SK-N-SH (cell line): Measurements from ENCODE around the gene AHRR. TPM values are rescaled to one million over a fixed set of nuclear protein-coding genes. Genes with fewer than 3 reads are reported as not detected.
A peak's percentile ranks its signal among the peaks of the same experiment; 100 is the strongest.

Source experiments
- CTCF ChIA-PET: fragments of 300-600, 350-600 bp; formaldehyde crosslinking; extraction: SDS; loops from one replicate; lab custom pipeline; 2021; lab: Yijun Ruan, JAX
- POLR2A ChIA-PET: fragments of 350-600 bp; sonication (Branson Sonifier 250); formaldehyde crosslinking; extraction: SDS; loops from one replicate; lab custom pipeline; 2020; ENCODE audit warnings: antibody characterized with exemption, inconsistent platforms; lab: Yijun Ruan, JAX
- DNase-seq: peaks from one replicate; pipeline ENCODE4 v3.0.0; 2012
- H2AFZ ChIP-seq: fragments of 200-600 bp; sonication (generic); 2 replicates; pipeline ENCODE4 v1.8.1; 2016; ENCODE audit warnings: antibody characterized with exemption, mild to moderate bottlenecking, low read depth
- H3F3A ChIP-seq: fragments of 200-600 bp; sonication (generic); replicated peaks from 2 replicates; pipeline ENCODE3; 2016; ENCODE audit warnings: antibody characterized with exemption, mild to moderate bottlenecking; ENCODE audit not compliant: insufficient read depth
- H3K27ac ChIP-seq, 2 experiments: fragments of 200-500 bp in 1 of 2; fragments of 200-600 bp in 1 of 2; sonication (Bioruptor generic) in 1 of 2; sonication (generic), shearing (Covaris generic) in 1 of 2; 2 replicates each; pipeline versions ENCODE4 v1.5.1 to v1.6.1; 2014 to 2016; ENCODE audit warnings: low read depth in 2 of 2, inconsistent platforms in 1 of 2, low read length in 1 of 2, mild to moderate bottlenecking in 1 of 2, mixed read lengths in 1 of 2
- H3K27me3 ChIP-seq: fragments of 200-600 bp; sonication (generic), shearing (Covaris generic); 2 replicates; pipeline ENCODE4 v1.6.1; 2016; ENCODE audit warnings: mixed run types; ENCODE audit not compliant: insufficient read depth
- H3K36me3 ChIP-seq, 2 experiments: fragments of 200-500 bp in 1 of 2; fragments of 200-600 bp in 1 of 2; sonication (Bioruptor generic) in 1 of 2; sonication (generic) in 1 of 2; replicated peaks in 1 of 2; 2 replicates each; pipeline versions ENCODE3 to v1.5.1; 2014 to 2016; ENCODE audit warnings: low read length in 1 of 2, mild to moderate bottlenecking in 1 of 2; ENCODE audit not compliant: insufficient read depth in 2 of 2, control insufficient read depth in 1 of 2
- H3K4me1 ChIP-seq, 2 experiments: fragments of 200-500 bp in 1 of 2; fragments of 200-600 bp in 1 of 2; sonication (Bioruptor generic) in 1 of 2; sonication (generic), shearing (Covaris generic) in 1 of 2; 2 replicates each; pipeline versions ENCODE4 v1.5.1 to v1.6.1; 2014 to 2016; ENCODE audit warnings: low read depth in 1 of 2, low read length in 1 of 2, mixed run types in 1 of 2; ENCODE audit not compliant: insufficient read depth in 2 of 2, control insufficient read depth in 1 of 2
- H3K4me2 ChIP-seq: fragments of 200-600 bp; sonication (generic), shearing (Covaris generic); 2 replicates; pipeline ENCODE4 v1.6.1; 2017; ENCODE audit warnings: mixed run types
- H3K4me3 ChIP-seq, 2 experiments: fragments of 200-500 bp in 1 of 2; fragments of 200-600 bp in 1 of 2; sonication (Bioruptor generic) in 1 of 2; sonication (generic), shearing (Covaris generic) in 1 of 2; 2 replicates each; pipeline versions ENCODE4 v1.5.1 to v1.8.1; 2014 to 2016; ENCODE audit warnings: low read depth in 2 of 2, inconsistent platforms in 1 of 2, low read length in 1 of 2, mild to moderate bottlenecking in 1 of 2, mixed read lengths in 1 of 2, moderate library complexity in 1 of 2
- H3K79me2 ChIP-seq: fragments of 200-600 bp; sonication (generic); 2 replicates; pipeline ENCODE4 v1.8.1; 2017; ENCODE audit warnings: mild to moderate bottlenecking; ENCODE audit not compliant: insufficient read depth
- H3K9ac ChIP-seq: fragments of 200-600 bp; sonication (generic); 2 replicates; pipeline ENCODE4 v1.6.1; 2017; ENCODE audit warnings: mixed run types
- H3K9me2 ChIP-seq: fragments of 200-600 bp; sonication (generic); 2 replicates; pipeline ENCODE4 v1.6.1; 2017; ENCODE audit warnings: mixed run types
- H3K9me3 ChIP-seq: fragments of 200-600 bp; sonication (generic); 2 replicates; pipeline ENCODE4 v1.6.1; 2017; ENCODE audit warnings: mixed run types, mild to moderate bottlenecking, moderate library complexity
- H4K20me1 ChIP-seq: fragments of 200-600 bp; sonication (generic); 2 replicates; pipeline ENCODE4 v1.6.1; 2017; ENCODE audit warnings: mild to moderate bottlenecking, mixed run types; ENCODE audit not compliant: insufficient read depth
- CHD2 ChIP-seq: fragments of 150-350 bp; IDR thresholded peaks from 2 replicates; pipeline ENCODE4 v1.6.1; 2018; ENCODE audit warnings: low read length; ENCODE audit not compliant: partially characterized antibody
- EP300 ChIP-seq, 2 experiments: IDR thresholded peaks; 2 replicates each; pipeline versions ENCODE4 v1.4.0 to v1.6.1; 2012; ENCODE audit warnings: borderline replicate concordance in 1 of 2, low read depth in 1 of 2, low read length in 1 of 2
- FOSL2 ChIP-seq: IDR thresholded peaks from 2 replicates; pipeline ENCODE4 v1.4.0; 2012; ENCODE audit warnings: low read depth, mild to moderate bottlenecking, moderate library complexity, borderline replicate concordance
- FOXJ3 ChIP-seq: sonication (generic); formaldehyde crosslinking; IDR thresholded peaks from 2 replicates; pipeline ENCODE4 v1.5.1; 2020; ENCODE audit warnings: mild to moderate bottlenecking, missing genetic modification reagents
- FOXM1 ChIP-seq: IDR thresholded peaks from 2 replicates; pipeline ENCODE4 v1.4.0; 2012; ENCODE audit warnings: low read depth, mild to moderate bottlenecking
- GABPA ChIP-seq: IDR thresholded peaks from 2 replicates; pipeline ENCODE4 v1.4.0; 2012; ENCODE audit warnings: low read depth, mild to moderate bottlenecking
- IRF3 ChIP-seq: fragments of 150-350 bp; IDR thresholded peaks from 2 replicates; pipeline ENCODE4 v1.6.1; 2016; ENCODE audit warnings: mild to moderate bottlenecking, low read depth, low read length
- JUND ChIP-seq: IDR thresholded peaks from 2 replicates; pipeline ENCODE4 v1.4.0; 2012
- MXI1 ChIP-seq: IDR thresholded peaks from 2 replicates; pipeline ENCODE4 v1.6.1; 2012; ENCODE audit warnings: mild to moderate bottlenecking, low read depth, low read length, improper control_type of control experiment
- NFIC ChIP-seq: IDR thresholded peaks from 2 replicates; pipeline ENCODE4 v1.4.0; 2012; ENCODE audit warnings: borderline replicate concordance
- RAD21 ChIP-seq: IDR thresholded peaks from 2 replicates; pipeline ENCODE4 v1.6.1; 2012; ENCODE audit warnings: mild to moderate bottlenecking, low read length
- RCOR1 ChIP-seq: fragments of 150-350 bp; IDR thresholded peaks from 2 replicates; pipeline ENCODE4 v1.6.1; 2017; ENCODE audit warnings: antibody characterized with exemption, low read length
- RFX5 ChIP-seq: IDR thresholded peaks from 2 replicates; pipeline ENCODE4 v1.6.1; 2012; ENCODE audit warnings: mild to moderate bottlenecking, improper control_type of control experiment, low read length
- RXRA ChIP-seq: IDR thresholded peaks from 2 replicates; pipeline ENCODE4 v1.4.0; 2012; ENCODE audit warnings: low read depth, mild to moderate bottlenecking, borderline replicate concordance
- TAF1 ChIP-seq: IDR thresholded peaks from 2 replicates; pipeline ENCODE4 v1.6.1; 2012; ENCODE audit warnings: low read depth, mild to moderate bottlenecking, low read length, moderate library complexity, borderline replicate concordance
- TCF12 ChIP-seq: IDR thresholded peaks from 2 replicates; pipeline ENCODE4 v1.4.0; 2012
- TEAD4 ChIP-seq: IDR thresholded peaks from 2 replicates; pipeline ENCODE4 v1.4.0; 2012; ENCODE audit warnings: mild to moderate bottlenecking, borderline replicate concordance; ENCODE audit not compliant: insufficient read depth
- USF1 ChIP-seq: IDR thresholded peaks from 2 replicates; pipeline ENCODE4 v1.4.0; 2012; ENCODE audit warnings: low read depth, borderline replicate concordance
- USF2 ChIP-seq: fragments of 150-350 bp; IDR thresholded peaks from 2 replicates; pipeline ENCODE4 v1.6.1; 2017; ENCODE audit warnings: antibody characterized with exemption, low read length, low read depth, borderline replicate concordance
- YY1 ChIP-seq: IDR thresholded peaks from 2 replicates; pipeline ENCODE4 v1.4.0; 2012; ENCODE audit warnings: low read depth, mild to moderate bottlenecking
- ZBTB33 ChIP-seq: IDR thresholded peaks from 2 replicates; pipeline ENCODE4 v1.4.0; 2012; ENCODE audit warnings: low read depth, borderline replicate concordance
- WGBS: methylation state at CpG from one replicate; pipeline ENCODE4 v1.1.6; 2017; ENCODE audit warnings: low lambda C conversion rate; 5-methylcytosine and 5-hydroxymethylcytosine counted together
- polyA plus RNA-seq, 3 experiments: library from polyadenylated mRNA; depleted of rRNA; stranded (reverse); fragments of >200 nt; gene quantifications; 2 replicates each; pipeline ENCODE4 v1.2.3, GENCODE V29; 2012

Gene AHRR
- polyA plus RNA-seq, 1 of the 3 experiments (the other 2 are of a cell fraction) = 0.71 TPM

- ChIA-PET POLR2A (no interaction called here), CTCF (no interaction called here)
- H3K27ac ChIP-seq = no peak overlapping the region
- no peak overlapping the region for H3K4me2 ChIP-seq
- no peaks in the 10 kb centered on the region for H3K36me3 ChIP-seq
- peak; percentile 1 for DNase-seq
- peaks cover 7% of the 10 kb centered on the region; the same call in 1 of the 2 replicates for H3K27me3 ChIP-seq
- WGBS = 84% methylated on average over 16 of the region's 16 CpGs
- no peaks in the 10 kb centered on the region for H3K9me2 ChIP-seq
- H3F3A ChIP-seq = no peaks in the 10 kb centered on the region
- H4K20me1 ChIP-seq = no peaks in the 10 kb centered on the region
- TF ChIP-seq IRF3 (no peak), CHD2 (no peak), RCOR1 (no peak), USF1 (no peak), GABPA (no peak), FOXJ3 (no peak), YY1 (no peak)
- H3K79me2 ChIP-seq = no peaks in the 10 kb centered on the region
- peaks cover 0 to 2% of the 10 kb centered on the region in 2 experiments; a peak in 1 of 4 replicates for H3K4me1 ChIP-seq
- H3K9ac ChIP-seq = no peak overlapping the region
- H2AFZ ChIP-seq = no peak overlapping the region
- H3K4me3 ChIP-seq = no peak overlapping the region
- no peaks in the 10 kb centered on the region for H3K9me3 ChIP-seq
Measured at GRCh38 chr5:378976-379742, 57.6 kb downstream of the AHRR start.

GRCh38 chr5:380701-381309 lies 59.3 kb downstream of the AHRR start:
- H3K4me3 ChIP-seq = no peak overlapping the region
- ChIA-PET CTCF (no interaction called here), POLR2A (no interaction called here)
- H4K20me1 ChIP-seq = no peaks in the 10 kb centered on the region
- H3K9ac ChIP-seq = no peak overlapping the region
- 39% methylated on average over 2 of the region's 2 CpGs for WGBS
- H3K36me3 ChIP-seq = no peaks in the 10 kb centered on the region
- H3F3A ChIP-seq = no peaks in the 10 kb centered on the region
- TF ChIP-seq FOSL2 (no peak), TCF12 (no peak), TAF1 (no peak), EP300 (IDR thresholded peaks at IDR 0.05; ENCODE audit: borderline replicate concordance in 1 of 2, low read depth in 1 of 2, low read length in 1 of 2) (no peak), TEAD4 (no peak), JUND (no peak), RFX5 (no peak), IRF3 (no peak), FOXM1 (no peak), NFIC (no peak), YY1 (no peak), RAD21 (no peak), RCOR1 (no peak), FOXJ3 (no peak), MXI1 (no peak), USF2 (no peak), RXRA (no peak), ZBTB33 (no peak)
- TF ChIP-seq, all 33 proteins: peak for 0
- H3K4me2 ChIP-seq = no peak overlapping the region
- H3K27ac ChIP-seq = no peak overlapping the region
- H3K9me3 ChIP-seq = no peaks in the 10 kb centered on the region
- H3K27me3 ChIP-seq = no peaks in the 10 kb centered on the region
- H2AFZ ChIP-seq = no peak overlapping the region
- H3K79me2 ChIP-seq = no peaks in the 10 kb centered on the region
- H3K9me2 ChIP-seq = no peaks in the 10 kb centered on the region
- no peaks in the 10 kb centered on the region for H3K4me1 ChIP-seq
- DNase-seq = no peak
